Left cardiac atrium (tissue), 4 donors: ENCODE measurements around the gene TESK1. TPM values are rescaled to one million over a fixed set of nuclear protein-coding genes. Genes with fewer than 3 reads are reported as not detected.

ENCODE experiments used
- ATAC-seq, 2 donors: fragments of 200-7000 bp; cut with Tn5 transposase; one replicate each; pipeline ENCODE4 v1.9.1; 2020; ENCODE audit warnings: mild to moderate bottlenecking in 2 of 2, moderate library complexity in 2 of 2
- DNase-seq: peaks from one replicate; pipeline ENCODE4 v3.0.0-alpha.2; 2020
- intact Hi-C, 2 donors: fragments of 100-400 bp; cut with DNase I; formaldehyde crosslinking; loops; one replicate each; pipeline versions ENCODE4 v1.14.1 to v1.15.1; 2022 to 2023
- long read RNA-seq: library from polyadenylated mRNA; unstranded; transcript quantifications from one replicate; pipeline ENCODE4 v2.0.0, GENCODE V29; 2021
- total RNA-seq, 2 donors: library from RNA; stranded (reverse); fragmentation: NEBNext Ultra II Directional; extraction: Animal tissue kit (Norgen Biotek cat#: 25700); gene quantifications; one replicate each; pipeline ENCODE4 v1.2.1, GENCODE V29; 2021
- donor health status: DM: no; HTN: yes; CAD: no.
- donor health status: DM: no; HTN: yes; CAD: no; lungs with severe emphysema.
- donor health status: DM: yes; HTN: yes; CAD: no.
- donor health status: Dilated cardiomyopathy.

Gene TESK1
- 10 to 100 TPM; 30.7 to 31.9 TPM for total RNA-seq
- long read RNA-seq, partial matches to known transcripts = 12 of 13 reads
- long read RNA-seq, other reads (novel, unspliced or antisense) = 0 of 13 reads

DNA sequence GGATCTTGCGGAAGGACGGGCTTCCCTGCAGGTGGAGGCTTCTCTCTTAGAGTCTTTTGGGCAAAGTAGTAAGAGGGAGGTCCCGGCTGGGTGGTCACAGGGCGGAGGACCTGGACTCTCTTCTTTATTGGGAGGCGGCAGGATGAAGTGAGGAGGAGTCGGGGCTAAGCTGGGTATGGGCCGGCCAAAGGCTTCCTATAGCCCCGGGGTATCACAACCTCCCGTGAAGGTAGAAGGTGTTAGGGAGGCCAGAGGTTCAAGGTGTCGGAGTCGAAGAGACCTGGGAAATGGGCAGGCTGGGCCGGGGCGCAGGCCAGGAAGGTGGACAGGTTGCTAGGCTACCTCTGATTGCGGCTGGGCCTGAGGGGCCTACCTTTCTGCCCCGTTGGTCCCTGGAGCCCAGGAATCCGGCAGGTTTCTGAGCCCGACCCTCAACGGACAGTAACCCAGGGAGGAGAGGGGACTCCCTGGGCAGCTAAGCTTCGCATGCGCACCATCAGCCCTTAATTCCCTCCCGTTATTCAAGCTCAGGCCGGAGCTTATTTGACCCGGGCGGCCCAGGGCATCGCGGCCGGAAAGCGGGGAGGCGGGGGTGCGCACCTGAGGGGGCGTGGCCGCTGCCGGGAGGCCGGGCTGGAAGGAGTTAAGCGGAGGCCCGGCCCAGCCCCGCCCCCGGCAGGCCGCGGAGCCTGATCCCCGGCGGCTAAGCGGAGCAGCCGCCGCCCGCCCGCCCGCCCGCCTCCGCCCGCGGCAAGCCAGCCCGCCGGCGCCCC lies at the start of gene TESK1:
Gene TESK1, plus strand, starts transcription at position 685 of the 773 bp plus-strand sequence. CDS start 358 bp downstream, outside the sequence.
- ATAC-seq (peak; percentile 55 to 69), DNase-seq (peak; percentile 78)
- intact Hi-C loops = loop anchor here in 1 of 2 donors (10.0 kb wide), 1 partner anchor 490 kb away; the partner anchor contains the start of gene ATOSB

DNA sequence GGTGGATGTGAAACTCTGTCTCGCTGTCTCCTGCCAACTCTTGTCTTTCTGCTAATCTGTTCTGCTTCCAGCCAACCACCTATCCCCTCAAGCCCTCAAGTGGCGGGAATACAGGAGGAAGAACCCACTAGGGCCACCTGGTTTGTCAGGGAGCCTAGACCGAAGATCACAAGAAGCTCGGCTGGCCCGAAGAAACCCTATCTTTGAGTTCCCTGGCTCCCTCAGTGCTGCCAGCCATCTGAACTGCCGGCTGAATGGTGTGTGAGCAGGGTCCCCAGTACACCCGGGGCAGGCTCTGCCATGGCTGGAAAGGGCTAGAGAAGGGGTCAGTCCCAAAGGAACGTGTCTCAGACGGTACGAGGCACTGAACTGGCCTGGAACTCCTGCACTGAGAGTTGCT lies 49.2 kb upstream of the TESK1 start:
- DNase-seq (no peak), ATAC-seq (no peak)
- intact Hi-C loops = loop anchor here in 1 of 2 donors (2.0 kb wide), 2 partner anchors 67 to 75 kb away; no protein-coding TSS in a partner anchor

GRCh38 chr9:35556776-35557175 lies 48.3 kb upstream of the TESK1 start:
- ATAC-seq = no peak
- intact Hi-C loops = no loop called here
- no peak for DNase-seq

- no peak for ATAC-seq
- intact Hi-C loops = no loop called here
- DNase-seq = no peak
These were observed 47.7 kb upstream of the TESK1 start for GRCh38 chr9:35557320-35557719.

DNA sequence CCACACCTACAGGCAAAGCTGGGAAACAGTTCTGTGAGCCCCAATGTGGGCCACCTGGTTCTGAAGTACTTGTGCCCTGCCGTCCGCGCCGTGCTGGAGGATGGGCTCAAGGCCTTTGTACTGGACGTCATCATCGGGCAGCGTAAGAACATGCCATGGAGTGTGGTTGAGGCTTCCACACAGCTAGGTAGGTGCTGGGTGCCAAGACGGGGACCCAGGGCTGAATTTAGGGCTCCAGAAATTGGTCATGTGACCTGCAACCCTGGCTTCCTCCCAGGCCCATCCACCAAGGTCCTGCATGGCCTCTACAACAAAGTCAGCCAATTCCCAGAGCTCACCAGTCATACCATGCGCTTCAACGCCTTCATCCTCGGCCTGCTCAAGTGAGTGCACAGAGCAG lies 46.9 kb upstream of the TESK1 start:
- DNase-seq = no peak
- intact Hi-C loops = no loop called here
- ATAC-seq = no peak

GRCh38 chr9:35559792-35560530 lies 45.1 kb upstream of the TESK1 start:
- no peak for DNase-seq
- intact Hi-C loops = loop anchor here in 1 of 2 donors (10.0 kb wide), 1 partner anchor 155 kb away; no protein-coding TSS in a partner anchor
- no peak for ATAC-seq

- intact Hi-C loops = loop anchor here in 1 of 2 donors (10.0 kb wide), 1 partner anchor 156 kb away; no protein-coding TSS in a partner anchor
- ATAC-seq = peak; percentile 2 to 8
- DNase-seq = no peak
These were observed 44.3 kb upstream of the TESK1 start for GRCh38 chr9:35560625-35561337.

DNA sequence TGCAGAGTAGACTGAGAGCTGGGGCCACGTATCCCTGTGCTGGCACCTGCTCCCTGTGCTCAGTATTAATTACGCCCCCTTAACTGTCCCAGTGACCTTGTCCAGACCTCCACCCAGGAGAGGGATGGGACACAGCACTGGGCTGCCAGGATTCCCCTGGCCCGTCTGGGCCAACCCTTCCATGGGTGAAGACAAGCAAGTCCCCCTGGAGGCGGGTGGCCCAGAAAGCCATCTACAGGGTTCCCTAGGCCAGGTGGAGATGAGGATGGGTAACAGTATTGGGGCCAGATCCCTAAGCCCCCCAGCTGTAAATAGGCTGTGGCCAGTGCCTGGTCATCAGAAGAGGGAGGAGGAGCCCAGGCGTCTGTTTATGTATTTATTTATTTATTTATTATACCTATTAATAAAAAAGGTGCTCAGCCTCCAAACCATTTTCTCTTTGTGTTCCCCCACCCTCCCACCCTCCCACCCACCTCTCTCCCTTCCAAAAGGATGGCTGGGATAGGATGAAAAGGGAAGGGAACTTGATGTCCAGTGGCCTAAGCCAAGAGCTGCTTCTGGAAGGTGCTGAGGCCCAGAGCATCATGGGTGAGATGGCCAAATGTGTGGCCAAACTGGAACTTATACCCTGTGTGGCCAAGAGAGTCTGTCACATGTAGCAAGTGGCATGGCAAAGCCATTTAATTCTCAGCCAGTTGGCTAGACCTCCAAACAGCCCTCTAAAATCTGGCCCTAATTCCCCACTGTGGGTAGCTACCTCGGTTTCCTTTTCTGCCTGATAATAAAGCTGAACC lies 43.4 kb upstream of the TESK1 start:
- intact Hi-C loops = loop anchor here in 1 of 2 donors (10.0 kb wide), 1 partner anchor 157 kb away; no protein-coding TSS in a partner anchor
- ATAC-seq (no peak), DNase-seq (no peak)

- intact Hi-C loops = loop anchor here in 1 of 2 donors (10.0 kb wide), 1 partner anchor 158 kb away; no protein-coding TSS in a partner anchor
- DNase-seq (no peak), ATAC-seq (peak; percentile 6 to 10)
These were observed 41.9 kb upstream of the TESK1 start for GRCh38 chr9:35562895-35563780.

GRCh38 chr9:35563791-35564197 lies 41.3 kb upstream of the TESK1 start:
- intact Hi-C loops = loop anchor here in 1 of 2 donors (10.0 kb wide), 1 partner anchor 159 kb away; no protein-coding TSS in a partner anchor
- ATAC-seq = peak; percentile 75 to 77
- DNase-seq = peak; percentile 71

DNA sequence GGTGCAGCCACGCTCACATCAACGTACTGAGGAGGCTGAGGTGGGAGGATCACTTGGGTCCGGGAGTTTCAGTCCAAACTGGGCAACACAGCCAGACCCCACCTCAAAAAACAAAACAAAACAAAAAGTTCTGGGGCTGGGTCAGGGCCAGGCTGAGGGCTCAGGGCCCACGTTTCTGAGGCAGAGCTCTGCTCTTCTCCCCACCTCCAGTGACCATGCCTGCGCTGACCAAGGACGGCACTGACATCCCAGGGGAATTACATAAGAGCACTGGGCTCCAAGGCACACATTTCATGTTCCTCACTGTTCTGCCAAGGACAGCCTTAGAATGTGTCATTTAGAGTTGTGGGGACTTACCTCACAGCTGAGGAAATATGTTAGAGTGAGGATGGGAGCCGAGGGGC lies 40.4 kb upstream of the TESK1 start:
- DNase-seq (no peak), ATAC-seq (peak; percentile 16 to 69)
- intact Hi-C loops = loop anchor here in 1 of 2 donors (10.0 kb wide), 1 partner anchor 160 kb away; no protein-coding TSS in a partner anchor

DNA sequence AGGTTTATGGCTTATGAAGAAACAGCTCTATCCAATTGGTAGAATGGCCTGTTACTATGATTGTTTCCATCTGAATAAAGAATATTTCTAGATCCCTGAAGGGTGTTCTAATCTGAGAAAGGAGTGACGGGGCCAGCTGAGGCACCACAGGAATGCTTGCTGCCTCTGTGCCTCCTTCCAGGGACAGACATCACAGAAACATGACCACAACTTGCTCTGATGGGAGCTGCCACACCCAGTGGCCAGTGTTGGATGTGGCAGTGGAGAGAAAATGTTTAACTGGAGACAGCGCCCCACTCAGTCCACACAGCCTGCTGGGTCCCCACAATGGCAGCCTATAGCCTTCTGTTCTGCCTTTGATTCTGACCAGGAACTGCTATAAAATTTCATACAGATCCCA lies 38.6 kb upstream of the TESK1 start:
- intact Hi-C loops = loop anchor here in 1 of 2 donors (10.0 kb wide), 1 partner anchor 162 kb away; no protein-coding TSS in a partner anchor
- no peak for DNase-seq
- ATAC-seq = no peak

DNA sequence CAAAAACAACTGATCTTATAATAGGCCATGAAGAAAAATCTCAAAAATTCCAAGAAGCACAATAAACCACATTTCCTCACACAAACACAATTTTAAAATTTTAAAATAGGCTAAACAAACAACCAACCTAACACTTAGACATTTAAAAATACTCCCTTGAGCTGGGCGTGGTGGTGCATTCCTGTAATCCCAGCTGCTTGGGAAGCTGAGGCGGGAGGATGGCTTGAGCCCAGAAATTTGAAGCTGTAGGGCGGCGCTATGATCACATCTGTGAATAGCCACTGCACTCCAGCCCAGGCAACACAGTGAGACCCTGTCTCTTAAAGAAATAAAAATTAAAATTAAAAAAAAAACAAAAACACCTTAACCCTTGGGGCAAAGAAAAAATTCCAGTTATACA lies 36.9 kb upstream of the TESK1 start:
- intact Hi-C loops = loop anchor here in 1 of 2 donors (10.0 kb wide), 1 partner anchor 163 kb away; no protein-coding TSS in a partner anchor
- ATAC-seq (no peak), DNase-seq (no peak)

DNA sequence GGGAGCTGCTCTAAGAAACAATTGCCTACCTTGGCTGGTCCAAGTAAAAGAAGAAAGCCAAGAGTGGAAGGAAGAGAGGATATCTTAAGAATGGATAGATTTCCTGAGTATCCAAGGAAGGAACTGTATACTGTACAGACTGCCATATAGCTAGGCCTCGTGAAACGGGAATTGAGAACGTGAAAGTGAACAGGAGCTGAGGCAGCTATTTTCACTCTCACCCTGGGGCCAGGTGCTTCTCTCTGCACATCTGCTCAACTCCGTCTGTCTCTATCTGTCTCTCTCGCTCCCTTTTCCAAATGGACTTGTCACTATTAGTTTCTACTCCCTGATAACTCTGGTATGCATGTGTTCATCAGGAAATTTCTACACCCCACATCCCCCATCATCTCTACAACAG lies 35.9 kb upstream of the TESK1 start:
- DNase-seq = no peak
- intact Hi-C loops = loop anchor here in 1 of 2 donors (10.0 kb wide), 1 partner anchor 164 kb away; no protein-coding TSS in a partner anchor
- ATAC-seq = no peak

DNA sequence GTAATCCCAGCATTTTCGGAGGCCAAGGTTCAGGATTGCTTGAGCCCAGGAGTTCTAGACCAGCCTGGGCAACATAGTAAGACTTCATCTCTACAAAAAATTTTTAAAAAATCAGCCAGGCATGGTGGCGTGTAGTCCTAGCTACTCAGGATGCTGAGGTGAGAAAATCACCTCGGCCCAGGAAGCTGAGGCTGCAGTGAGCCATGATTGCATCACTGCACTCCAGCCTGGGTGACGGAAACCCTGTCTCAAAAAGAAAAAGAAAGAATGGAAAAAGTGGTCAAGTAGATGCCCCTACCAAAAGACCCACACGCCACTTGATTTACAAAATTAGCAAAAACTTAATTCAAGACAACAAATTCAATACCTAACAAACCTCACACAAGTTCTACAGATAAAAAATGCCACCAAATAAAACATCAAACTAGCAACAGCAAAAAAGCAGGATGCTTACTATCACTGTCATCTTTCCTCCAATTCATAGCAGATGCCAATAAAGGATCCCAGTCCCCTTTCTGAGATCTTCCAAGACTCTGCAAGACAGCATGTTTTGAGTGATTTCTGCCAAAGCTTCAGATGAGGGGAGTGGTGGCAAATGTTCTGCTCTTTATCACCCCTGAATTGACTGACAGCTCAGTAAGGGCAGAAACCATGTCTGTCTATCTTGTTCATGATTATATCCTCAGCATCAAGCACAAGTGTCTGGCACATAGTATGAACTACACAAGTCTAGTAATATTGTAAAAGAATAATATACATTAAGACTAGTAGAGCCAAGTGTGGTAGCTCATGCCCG lies 34.2 kb upstream of the TESK1 start:
- ATAC-seq (no peak), DNase-seq (no peak)
- intact Hi-C loops = no loop called here

DNA sequence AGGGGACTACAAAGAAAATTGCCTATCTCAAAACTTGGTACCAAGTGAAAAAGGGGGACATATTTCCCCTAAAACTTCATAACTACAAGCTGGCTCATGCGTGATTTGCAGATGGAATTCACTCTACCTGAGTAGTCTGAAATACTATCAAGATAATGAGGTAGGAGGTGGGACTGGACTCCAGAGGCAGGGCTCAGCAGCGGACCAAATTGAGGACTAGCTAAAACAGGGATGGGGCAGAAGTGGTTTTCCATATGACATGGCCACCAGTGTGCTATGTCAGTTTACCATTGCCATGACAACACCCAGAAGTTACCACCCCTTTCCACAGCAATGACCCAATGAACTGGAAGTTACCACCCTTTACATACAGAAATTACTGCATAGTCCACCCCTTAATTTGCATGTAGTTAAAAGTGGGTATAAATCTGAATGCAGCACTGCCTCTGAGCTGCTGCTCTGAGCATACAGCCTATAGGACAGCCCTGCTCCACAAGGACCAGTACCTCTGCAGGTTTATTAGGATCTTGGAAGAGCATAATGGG lies 30.4 kb upstream of the TESK1 start:
- no peak for ATAC-seq
- DNase-seq = no peak

More for the DNA sequence above, 30.4 kb upstream of the TESK1 start:
- intact Hi-C loops = no loop called here
